HG03442 (cell line): ENCODE measurements around the gene TEX47.
A peak's percentile ranks its signal among the peaks of the same experiment; 100 is the strongest.

Experiments
- ATAC-seq: cut with Tn5 transposase; IDR thresholded peaks from one replicate; pipeline ENCODE4 v1.9.1; 2021; ENCODE audit warnings: mild to moderate bottlenecking, moderate library complexity; ENCODE audit not compliant: unreplicated experiment

Gene TEX47

DNA sequence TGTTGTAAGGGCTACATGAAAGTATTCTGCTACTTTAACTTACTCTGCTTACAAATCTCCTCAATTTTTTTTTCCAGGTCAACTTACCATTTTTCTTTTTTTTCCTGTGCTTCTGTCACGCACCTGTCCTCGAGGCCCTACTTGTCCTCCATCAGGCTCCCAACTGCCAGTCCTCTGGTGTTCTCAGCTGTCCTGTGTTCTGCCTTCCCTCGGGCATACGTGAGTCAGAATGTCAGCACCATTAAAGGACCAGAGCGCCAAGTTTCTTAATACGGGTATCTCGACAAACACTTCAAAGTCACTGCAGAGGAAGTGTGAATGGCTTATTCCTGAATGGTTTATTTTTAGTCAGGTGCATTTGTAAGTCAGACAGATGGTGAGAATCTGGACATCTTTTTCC lies at the start of gene TEX47:
TSS of gene TEX47 (minus strand) at position 185 of the 400 bp plus-strand sequence. CDS start 795 bp downstream, outside the sequence.
- no peak for ATAC-seq

DNA sequence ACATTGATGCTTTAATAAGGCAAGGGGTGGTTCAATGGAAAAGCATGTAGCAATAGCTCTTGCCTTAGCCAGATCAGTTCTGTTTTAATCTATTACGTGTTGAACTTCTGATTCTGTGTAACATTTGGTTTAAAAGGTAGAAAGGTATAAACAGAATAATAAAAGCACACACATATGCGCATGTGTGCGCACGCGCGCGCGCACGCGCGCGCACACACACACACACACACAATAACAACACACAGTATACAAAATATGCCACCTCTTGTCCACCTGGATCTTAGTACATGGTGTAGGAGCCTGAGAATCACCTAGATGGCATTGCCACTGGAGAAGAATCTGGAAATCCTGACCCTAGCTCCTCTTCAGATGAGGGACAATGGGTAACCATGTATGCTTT lies 49.6 kb upstream of the TEX47 start:
- no peak for ATAC-seq

- ATAC-seq: no peak
Measured at GRCh38 chr7:88842201-88842600, 46.7 kb upstream of the TEX47 start.

- ATAC-seq: peak; percentile 95
Measured at GRCh38 chr7:88835147-88835728, 39.7 kb upstream of the TEX47 start.

- ATAC-seq: no peak
Measured at GRCh38 chr7:88826222-88826621, 30.7 kb upstream of the TEX47 start.

- no peak for ATAC-seq
Measured at GRCh38 chr7:88818552-88818951, 23.0 kb upstream of the TEX47 start.

DNA sequence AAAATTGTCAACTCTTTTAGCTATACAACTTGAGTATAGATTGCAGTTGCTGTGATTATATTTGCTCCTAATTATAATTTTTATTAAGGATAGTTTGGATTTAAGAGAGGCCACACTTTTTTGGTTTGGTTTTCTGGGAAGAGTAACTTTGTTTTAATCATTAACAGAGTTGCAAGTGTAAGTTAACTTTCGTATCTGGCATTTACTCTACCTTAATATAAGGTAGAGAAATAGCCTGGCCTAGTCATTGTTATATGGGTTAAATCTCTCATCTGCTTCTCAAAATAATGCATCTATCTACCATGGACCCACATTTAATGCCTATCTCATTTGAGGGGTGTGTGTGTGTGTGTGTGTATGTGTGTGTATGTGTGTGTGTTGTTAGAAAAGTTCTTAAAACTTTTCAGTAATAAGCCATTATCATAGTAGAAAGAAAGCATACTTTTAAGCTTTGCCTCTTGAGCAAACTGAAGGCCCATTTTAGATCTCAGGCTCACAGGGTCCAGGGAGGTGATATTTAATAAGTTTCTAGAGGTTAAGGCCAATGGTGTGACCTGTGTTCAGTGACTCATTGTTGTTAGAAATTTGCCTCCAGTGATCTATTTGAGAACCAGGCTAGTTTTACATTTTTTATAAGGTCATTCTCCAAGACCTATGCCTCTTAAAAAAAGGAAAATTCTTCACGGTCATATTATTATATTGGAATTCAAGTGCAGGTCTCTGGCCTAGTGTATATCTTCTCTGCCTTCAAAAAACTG lies 10.9 kb upstream of the TEX47 start:
- no peak for ATAC-seq

DNA sequence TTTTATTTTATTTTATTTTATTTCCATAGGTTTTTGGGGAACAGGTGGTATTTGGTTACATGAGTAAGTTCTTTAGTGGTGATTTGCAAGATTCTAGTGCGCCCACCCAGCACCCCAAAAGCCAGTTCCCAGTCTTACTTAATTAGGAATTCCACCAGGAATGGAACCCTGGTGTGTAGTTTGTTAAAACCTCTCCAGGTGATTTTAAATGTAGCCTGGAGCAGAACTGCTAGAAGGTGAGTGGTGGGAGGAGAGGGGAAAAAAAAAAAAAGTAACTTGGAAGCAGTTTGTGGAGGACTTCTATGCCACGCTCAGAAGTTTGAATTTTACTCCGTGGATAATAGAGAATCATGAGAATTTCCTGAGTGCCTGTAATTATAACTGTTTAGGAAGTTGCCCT lies 5.5 kb upstream of the TEX47 start:
- ATAC-seq: no peak

GRCh38 chr7:88792361-88792760 lies 3.2 kb downstream of the TEX47 start:
- no peak for ATAC-seq

DNA sequence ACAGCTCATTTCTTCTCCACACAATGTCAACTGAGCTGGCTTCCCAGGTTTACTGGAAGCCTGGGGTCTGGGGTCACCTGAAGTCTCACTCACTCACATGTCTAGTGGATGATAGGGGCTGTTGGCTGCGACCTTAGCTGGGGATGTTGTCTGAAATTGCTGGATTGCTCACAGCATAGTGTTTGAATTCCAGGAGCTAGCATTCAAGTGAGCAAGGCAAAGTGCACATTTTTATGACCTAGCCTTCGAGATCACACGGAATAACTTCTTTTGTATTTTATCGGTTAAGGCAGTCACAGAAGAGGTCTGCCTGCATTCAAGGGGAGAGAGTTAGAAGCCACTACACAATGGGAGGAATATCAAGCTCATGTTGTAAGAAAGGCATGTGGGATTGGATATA lies 3.6 kb downstream of the TEX47 start:
- no peak for ATAC-seq

DNA sequence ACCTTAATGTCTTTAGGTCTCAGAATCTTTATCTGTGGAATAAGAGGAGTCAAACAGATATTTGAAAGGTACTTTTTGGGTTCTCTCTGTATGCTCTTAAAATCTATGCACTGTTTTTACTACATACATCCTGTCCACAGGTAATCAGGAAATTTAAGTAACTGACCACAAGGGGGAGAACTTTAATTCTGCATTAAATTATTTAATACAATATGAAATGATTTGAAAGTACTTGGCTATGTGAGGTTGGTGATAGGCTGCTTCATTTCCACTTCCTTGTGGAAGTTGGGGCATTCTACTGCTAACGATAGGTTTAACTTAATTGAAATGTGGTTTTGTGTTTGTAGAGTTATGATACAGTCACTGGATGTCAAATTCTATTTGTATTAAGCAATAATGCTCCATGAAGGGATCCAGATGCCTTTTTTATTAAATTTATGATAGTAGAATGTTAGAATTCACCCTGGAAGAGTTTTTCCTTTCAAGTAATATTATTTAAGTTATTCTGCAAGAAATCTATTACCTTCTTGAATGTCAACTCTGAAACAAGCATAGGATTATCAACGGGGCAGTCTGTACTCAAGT lies 6.0 kb downstream of the TEX47 start:
- ATAC-seq: no peak

- no peak for ATAC-seq
Measured at GRCh38 chr7:88787777-88788176, 7.8 kb downstream of the TEX47 start.

- no peak for ATAC-seq
Measured at GRCh38 chr7:88775838-88776237, 19.7 kb downstream of the TEX47 start.

- ATAC-seq: no peak
Measured at GRCh38 chr7:88772776-88773175, 22.8 kb downstream of the TEX47 start.

- peak; percentile 80 for ATAC-seq
Measured at GRCh38 chr7:88771417-88771816, 24.1 kb downstream of the TEX47 start.

DNA sequence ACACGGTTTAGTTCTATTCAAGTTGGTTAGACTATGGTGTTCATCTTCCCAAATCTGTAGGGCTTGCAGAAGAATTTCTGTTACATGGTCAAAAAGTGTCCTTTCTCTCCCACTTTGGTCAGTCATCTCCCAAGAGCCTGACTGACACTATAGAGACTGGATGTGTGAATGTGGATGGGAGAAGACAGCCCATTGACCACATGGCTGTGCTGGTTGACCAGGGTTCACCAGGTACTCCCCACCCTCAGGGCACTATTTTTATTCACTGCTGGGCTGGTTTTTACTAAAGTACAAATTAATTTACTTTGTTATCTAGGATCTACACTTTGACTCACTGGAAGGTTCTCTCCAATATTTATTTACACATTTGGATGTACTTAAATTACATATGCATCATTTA lies 33.8 kb downstream of the TEX47 start:
- no peak for ATAC-seq

- no peak for ATAC-seq
Measured at GRCh38 chr7:88760136-88760515, 35.4 kb downstream of the TEX47 start.

GRCh38 chr7:88759230-88760135 lies 36.1 kb downstream of the TEX47 start, which contains the start of gene ZNF804B:
Gene ZNF804B (plus strand): TSS chr7:88759700. CDS start chr7:88759977, 277 bp downstream.
- ATAC-seq: no peak

- ATAC-seq: no peak
Measured at GRCh38 chr7:88758381-88759229, 36.9 kb downstream of the TEX47 start.

- ATAC-seq: no peak
Measured at GRCh38 chr7:88757371-88757770, 38.2 kb downstream of the TEX47 start.
